ENCODE results near the gene PRKCQ. TPM values are rescaled to one million over a fixed set of nuclear protein-coding genes. Genes with fewer than 3 reads are reported as not detected.

Gene PRKCQ
- total and polyA plus RNA-seq, 2 of the 8 experiments (the other 6 are each of a cell fraction or from before 2014, with no cell fraction given) = 9.1 to 22.6 TPM

DNA sequence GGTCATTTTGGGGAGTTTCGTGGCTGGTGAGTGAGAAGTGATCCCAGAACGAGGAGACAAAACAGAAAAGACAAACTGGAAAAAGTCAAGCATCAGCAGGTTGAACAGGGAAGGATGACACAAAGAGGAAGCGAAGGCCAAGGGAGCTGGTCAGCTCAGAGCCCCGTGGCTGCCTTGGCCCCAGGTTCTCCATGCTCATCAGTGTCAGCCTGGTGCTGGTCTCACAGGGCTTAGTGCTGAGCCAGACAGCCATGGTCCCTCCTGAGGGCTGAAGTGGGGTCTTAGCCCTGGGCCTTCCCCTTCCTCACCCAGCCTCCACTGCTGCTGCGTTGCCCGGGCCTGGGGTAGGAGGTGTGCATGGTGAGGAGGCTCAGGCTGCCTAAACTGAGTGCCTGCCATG lies 193.7 kb downstream of the PRKCQ start (continued):
- TF ChIP-seq, protein P1, sequence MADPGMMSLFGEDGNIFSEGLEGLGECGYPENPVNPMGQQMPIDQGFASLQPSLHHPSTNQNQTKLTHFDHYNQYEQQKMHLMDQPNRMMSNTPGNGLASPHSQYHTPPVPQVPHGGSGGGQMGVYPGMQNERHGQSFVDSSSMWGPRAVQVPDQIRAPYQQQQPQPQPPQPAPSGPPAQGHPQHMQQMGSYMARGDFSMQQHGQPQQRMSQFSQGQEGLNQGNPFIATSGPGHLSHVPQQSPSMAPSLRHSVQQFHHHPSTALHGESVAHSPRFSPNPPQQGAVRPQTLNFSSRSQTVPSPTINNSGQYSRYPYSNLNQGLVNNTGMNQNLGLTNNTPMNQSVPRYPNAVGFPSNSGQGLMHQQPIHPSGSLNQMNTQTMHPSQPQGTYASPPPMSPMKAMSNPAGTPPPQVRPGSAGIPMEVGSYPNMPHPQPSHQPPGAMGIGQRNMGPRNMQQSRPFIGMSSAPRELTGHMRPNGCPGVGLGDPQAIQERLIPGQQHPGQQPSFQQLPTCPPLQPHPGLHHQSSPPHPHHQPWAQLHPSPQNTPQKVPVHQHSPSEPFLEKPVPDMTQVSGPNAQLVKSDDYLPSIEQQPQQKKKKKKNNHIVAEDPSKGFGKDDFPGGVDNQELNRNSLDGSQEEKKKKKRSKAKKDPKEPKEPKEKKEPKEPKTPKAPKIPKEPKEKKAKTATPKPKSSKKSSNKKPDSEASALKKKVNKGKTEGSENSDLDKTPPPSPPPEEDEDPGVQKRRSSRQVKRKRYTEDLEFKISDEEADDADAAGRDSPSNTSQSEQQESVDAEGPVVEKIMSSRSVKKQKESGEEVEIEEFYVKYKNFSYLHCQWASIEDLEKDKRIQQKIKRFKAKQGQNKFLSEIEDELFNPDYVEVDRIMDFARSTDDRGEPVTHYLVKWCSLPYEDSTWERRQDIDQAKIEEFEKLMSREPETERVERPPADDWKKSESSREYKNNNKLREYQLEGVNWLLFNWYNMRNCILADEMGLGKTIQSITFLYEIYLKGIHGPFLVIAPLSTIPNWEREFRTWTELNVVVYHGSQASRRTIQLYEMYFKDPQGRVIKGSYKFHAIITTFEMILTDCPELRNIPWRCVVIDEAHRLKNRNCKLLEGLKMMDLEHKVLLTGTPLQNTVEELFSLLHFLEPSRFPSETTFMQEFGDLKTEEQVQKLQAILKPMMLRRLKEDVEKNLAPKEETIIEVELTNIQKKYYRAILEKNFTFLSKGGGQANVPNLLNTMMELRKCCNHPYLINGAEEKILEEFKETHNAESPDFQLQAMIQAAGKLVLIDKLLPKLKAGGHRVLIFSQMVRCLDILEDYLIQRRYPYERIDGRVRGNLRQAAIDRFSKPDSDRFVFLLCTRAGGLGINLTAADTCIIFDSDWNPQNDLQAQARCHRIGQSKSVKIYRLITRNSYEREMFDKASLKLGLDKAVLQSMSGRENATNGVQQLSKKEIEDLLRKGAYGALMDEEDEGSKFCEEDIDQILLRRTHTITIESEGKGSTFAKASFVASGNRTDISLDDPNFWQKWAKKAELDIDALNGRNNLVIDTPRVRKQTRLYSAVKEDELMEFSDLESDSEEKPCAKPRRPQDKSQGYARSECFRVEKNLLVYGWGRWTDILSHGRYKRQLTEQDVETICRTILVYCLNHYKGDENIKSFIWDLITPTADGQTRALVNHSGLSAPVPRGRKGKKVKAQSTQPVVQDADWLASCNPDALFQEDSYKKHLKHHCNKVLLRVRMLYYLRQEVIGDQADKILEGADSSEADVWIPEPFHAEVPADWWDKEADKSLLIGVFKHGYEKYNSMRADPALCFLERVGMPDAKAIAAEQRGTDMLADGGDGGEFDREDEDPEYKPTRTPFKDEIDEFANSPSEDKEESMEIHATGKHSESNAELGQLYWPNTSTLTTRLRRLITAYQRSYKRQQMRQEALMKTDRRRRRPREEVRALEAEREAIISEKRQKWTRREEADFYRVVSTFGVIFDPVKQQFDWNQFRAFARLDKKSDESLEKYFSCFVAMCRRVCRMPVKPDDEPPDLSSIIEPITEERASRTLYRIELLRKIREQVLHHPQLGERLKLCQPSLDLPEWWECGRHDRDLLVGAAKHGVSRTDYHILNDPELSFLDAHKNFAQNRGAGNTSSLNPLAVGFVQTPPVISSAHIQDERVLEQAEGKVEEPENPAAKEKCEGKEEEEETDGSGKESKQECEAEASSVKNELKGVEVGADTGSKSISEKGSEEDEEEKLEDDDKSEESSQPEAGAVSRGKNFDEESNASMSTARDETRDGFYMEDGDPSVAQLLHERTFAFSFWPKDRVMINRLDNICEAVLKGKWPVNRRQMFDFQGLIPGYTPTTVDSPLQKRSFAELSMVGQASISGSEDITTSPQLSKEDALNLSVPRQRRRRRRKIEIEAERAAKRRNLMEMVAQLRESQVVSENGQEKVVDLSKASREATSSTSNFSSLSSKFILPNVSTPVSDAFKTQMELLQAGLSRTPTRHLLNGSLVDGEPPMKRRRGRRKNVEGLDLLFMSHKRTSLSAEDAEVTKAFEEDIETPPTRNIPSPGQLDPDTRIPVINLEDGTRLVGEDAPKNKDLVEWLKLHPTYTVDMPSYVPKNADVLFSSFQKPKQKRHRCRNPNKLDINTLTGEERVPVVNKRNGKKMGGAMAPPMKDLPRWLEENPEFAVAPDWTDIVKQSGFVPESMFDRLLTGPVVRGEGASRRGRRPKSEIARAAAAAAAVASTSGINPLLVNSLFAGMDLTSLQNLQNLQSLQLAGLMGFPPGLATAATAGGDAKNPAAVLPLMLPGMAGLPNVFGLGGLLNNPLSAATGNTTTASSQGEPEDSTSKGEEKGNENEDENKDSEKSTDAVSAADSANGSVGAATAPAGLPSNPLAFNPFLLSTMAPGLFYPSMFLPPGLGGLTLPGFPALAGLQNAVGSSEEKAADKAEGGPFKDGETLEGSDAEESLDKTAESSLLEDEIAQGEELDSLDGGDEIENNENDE (IDR thresholded peaks at IDR 0.05; ENCODE audit: insufficient replicate concordance, low read length) = no peak
- no peak for TF ChIP-seq CEBPB (IDR thresholded peaks at IDR 0.05; ENCODE audit: low read depth, low read length)
- TF ChIP-seq, protein P2, sequence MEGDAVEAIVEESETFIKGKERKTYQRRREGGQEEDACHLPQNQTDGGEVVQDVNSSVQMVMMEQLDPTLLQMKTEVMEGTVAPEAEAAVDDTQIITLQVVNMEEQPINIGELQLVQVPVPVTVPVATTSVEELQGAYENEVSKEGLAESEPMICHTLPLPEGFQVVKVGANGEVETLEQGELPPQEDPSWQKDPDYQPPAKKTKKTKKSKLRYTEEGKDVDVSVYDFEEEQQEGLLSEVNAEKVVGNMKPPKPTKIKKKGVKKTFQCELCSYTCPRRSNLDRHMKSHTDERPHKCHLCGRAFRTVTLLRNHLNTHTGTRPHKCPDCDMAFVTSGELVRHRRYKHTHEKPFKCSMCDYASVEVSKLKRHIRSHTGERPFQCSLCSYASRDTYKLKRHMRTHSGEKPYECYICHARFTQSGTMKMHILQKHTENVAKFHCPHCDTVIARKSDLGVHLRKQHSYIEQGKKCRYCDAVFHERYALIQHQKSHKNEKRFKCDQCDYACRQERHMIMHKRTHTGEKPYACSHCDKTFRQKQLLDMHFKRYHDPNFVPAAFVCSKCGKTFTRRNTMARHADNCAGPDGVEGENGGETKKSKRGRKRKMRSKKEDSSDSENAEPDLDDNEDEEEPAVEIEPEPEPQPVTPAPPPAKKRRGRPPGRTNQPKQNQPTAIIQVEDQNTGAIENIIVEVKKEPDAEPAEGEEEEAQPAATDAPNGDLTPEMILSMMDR (IDR thresholded peaks at IDR 0.05; ENCODE audit: control extremely low read depth in 1 of 3, insufficient read depth in 1 of 3, low read depth in 1 of 3, low read length in 3 of 3) = no peak
- no peak for TF ChIP-seq EGR1 (IDR thresholded peaks at IDR 0.05; ENCODE audit: borderline replicate concordance, low read depth, low read length)
- TF ChIP-seq SRF (IDR thresholded peaks at IDR 0.05; ENCODE audit: low read depth, low read length) = no peak
- TF ChIP-seq BCL11A (IDR thresholded peaks at IDR 0.05; ENCODE audit: low read depth in 2 of 2, low read length in 2 of 2) = no peak
- TF ChIP-seq, protein P3, sequence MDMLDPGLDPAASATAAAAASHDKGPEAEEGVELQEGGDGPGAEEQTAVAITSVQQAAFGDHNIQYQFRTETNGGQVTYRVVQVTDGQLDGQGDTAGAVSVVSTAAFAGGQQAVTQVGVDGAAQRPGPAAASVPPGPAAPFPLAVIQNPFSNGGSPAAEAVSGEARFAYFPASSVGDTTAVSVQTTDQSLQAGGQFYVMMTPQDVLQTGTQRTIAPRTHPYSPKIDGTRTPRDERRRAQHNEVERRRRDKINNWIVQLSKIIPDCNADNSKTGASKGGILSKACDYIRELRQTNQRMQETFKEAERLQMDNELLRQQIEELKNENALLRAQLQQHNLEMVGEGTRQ (IDR thresholded peaks at IDR 0.05; ENCODE audit: low read length) = no peak
- TF ChIP-seq SIN3A (conservative IDR thresholded peaks at IDR 0.05 in 1 of 2, IDR thresholded peaks at IDR 0.05 in 1 of 2; ENCODE audit: low read depth in 1 of 2, low read length in 2 of 2) = no peak
